Measurements from ENCODE around the gene LRP4.

GRCh38 chr11:46917109-46917761, 1.1 kb downstream of the LRP4 start:
- TF ChIP-seq POLR2A (IDR thresholded peaks at IDR 0.05; ENCODE audit: low read depth, low read length): no peak
- no peak for TF ChIP-seq POLR2AphosphoS5 (IDR thresholded peaks at IDR 0.05; ENCODE audit: insufficient read depth, low read depth, low read length)
- no peak for TF ChIP-seq MYC (IDR thresholded peaks at IDR 0.05; ENCODE audit: low read depth, low read length)
- no peak for TF ChIP-seq CTCF (IDR thresholded peaks at IDR 0.05; ENCODE audit: extremely low read depth in 1 of 2, insufficient read depth in 1 of 2, low read depth in 1 of 2, low read length in 2 of 2)
- no peak for TF ChIP-seq FOS (IDR thresholded peaks at IDR 0.05; ENCODE audit: borderline replicate concordance, insufficient read depth, low read length)
- TF ChIP-seq MAX (IDR thresholded peaks at IDR 0.05; ENCODE audit: insufficient read depth, insufficient read length): no peak
- no peak for TF ChIP-seq EZH2 (IDR thresholded peaks at IDR 0.05; ENCODE audit: borderline replicate concordance, low read depth, low read length, severe bottlenecking)
- TF ChIP-seq JUN (IDR thresholded peaks at IDR 0.05; ENCODE audit: borderline replicate concordance, insufficient read depth, insufficient read length, low read depth): no peak
- no peak for TF ChIP-seq GATA2 (IDR thresholded peaks at IDR 0.05; ENCODE audit: insufficient read depth, insufficient read length, low read depth, low read length)
